HG02970 (cell line): Measurements from ENCODE around the gene CCDC116.
"Not testable (repeated sequence)": the region's sequence is repeated elsewhere in the genome, so short reads cannot be mapped to it uniquely, and the experiment has no call there.

Experiments used
- ATAC-seq: cut with Tn5 transposase; IDR thresholded peaks from one replicate; pipeline ENCODE4 v1.9.1; 2021; ENCODE audit warnings: mild to moderate bottlenecking, moderate library complexity, moderate number of reproducible peaks; ENCODE audit not compliant: unreplicated experiment, low FRiP score

The CCDC116 gene

GRCh38 chr22:21674638-21675245 lies 42.2 kb downstream of the CCDC116 start:
- no peak for ATAC-seq

GRCh38 chr22:21677606-21678443 lies 45.3 kb downstream of the CCDC116 start:
- no peak for ATAC-seq

- ATAC-seq, result not testable (repeated sequence)
These were observed 46.3 kb downstream of the CCDC116 start for GRCh38 chr22:21678842-21679241.

- no peak for ATAC-seq
These were observed 46.8 kb downstream of the CCDC116 start for GRCh38 chr22:21679383-21679782.

GRCh38 chr22:21680830-21681565 lies 48.4 kb downstream of the CCDC116 start:
- no peak for ATAC-seq

GRCh38 chr22:21681566-21682370 lies 49.2 kb downstream of the CCDC116 start:
- ATAC-seq, result no peak

- no peak for ATAC-seq
These were observed 50.0 kb downstream of the CCDC116 start for GRCh38 chr22:21682385-21683175.

- ATAC-seq, result no peak
These were observed 50.8 kb downstream of the CCDC116 start for GRCh38 chr22:21683401-21683811.

GRCh38 chr22:21684492-21685163 lies 52.1 kb downstream of the CCDC116 start:
- no peak for ATAC-seq

GRCh38 chr22:21685164-21685513 lies 52.6 kb downstream of the CCDC116 start:
- ATAC-seq, result no peak

GRCh38 chr22:21686193-21686608 lies 53.6 kb downstream of the CCDC116 start:
- ATAC-seq, result no peak
